ENCODE results near the gene FAM83D. TPM values are rescaled to one million over a fixed set of nuclear protein-coding genes. Genes with fewer than 3 reads are reported as not detected.

FAM83D gene
- total RNA-seq, 4 donors from 2014 or later, result 0.67 to 3.4 (median 0.86) TPM

DNA sequence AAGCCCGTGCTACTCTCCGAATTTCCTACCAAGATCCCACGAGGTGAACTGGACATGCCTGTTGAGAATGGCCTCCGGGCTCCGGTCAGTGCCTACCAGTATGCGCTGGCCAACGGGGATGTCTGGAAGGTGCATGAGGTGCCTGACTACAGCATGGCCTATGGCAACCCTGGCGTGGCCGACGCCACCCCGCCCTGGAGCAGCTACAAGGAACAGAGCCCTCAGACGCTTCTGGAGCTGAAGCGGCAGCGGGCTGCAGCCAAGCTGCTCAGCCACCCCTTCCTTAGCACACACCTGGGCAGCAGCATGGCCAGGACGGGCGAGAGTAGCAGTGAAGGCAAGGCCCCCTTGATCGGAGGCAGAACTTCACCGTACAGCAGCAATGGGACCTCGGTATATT, 8.0 kb upstream of the FAM83D start:
- no peaks in the 10 kb centered on the region for H3K4me1 ChIP-seq
- 90 to 98% methylated on average over 5 to 17 of the region's 19 CpGs for WGBS, 2 donors
- no peaks in the 10 kb centered on the region for H3K27me3 ChIP-seq
- no peaks in the 10 kb centered on the region for H3K36me3 ChIP-seq
- TF ChIP-seq POLR2A (IDR thresholded peaks at IDR 0.05) (no peak), CTCF (IDR thresholded peaks at IDR 0.05) (no peak)
- H3K27ac ChIP-seq, result no peak overlapping the region
- no peak for DNase-seq
- no peak overlapping the region for H3K4me3 ChIP-seq (replicated peaks in 1 of 3)
- intact Hi-C loops (cut with DNase I), result no loop called here
- H3K9me3 ChIP-seq, result no peaks in the 10 kb centered on the region

DNA sequence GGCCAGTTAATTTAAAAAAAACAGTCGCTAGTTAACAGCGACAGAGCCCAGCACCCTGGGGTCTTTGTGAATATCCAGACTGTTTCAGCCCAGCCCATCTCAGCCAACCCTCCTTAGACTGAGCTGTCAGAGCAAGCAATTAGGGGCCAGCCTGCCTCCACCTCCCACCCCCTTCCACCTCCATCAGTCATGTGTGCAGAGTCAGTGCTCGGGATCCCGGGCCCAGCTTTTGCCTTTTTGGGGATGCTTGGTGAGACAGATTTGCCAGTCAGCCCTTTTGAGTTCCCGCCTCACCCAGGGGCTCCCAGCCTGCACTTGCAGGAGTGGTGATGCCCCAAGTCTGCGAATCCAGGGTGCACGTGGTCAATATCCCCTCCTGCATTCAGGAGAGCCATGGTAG, 6.5 kb upstream of the FAM83D start:
- intact Hi-C loops (cut with DNase I), result no loop called here
- H3K9me3 ChIP-seq, result no peaks in the 10 kb centered on the region
- TF ChIP-seq POLR2A (IDR thresholded peaks at IDR 0.05) (no peak), CTCF (IDR thresholded peaks at IDR 0.05) (no peak)
- H3K27me3 ChIP-seq, result no peaks in the 10 kb centered on the region
- no peaks in the 10 kb centered on the region for H3K4me1 ChIP-seq
- 63 to 79% methylated on average over 5 to 7 of the region's 7 CpGs for WGBS, 2 donors
- H3K36me3 ChIP-seq, result no peaks in the 10 kb centered on the region
- no peak for DNase-seq
- H3K27ac ChIP-seq, result no peak overlapping the region
- H3K4me3 ChIP-seq (replicated peaks in 1 of 3), result no peak overlapping the region

- H3K4me1 ChIP-seq, result no peaks in the 10 kb centered on the region
- intact Hi-C loops (cut with DNase I), result no loop called here
- TF ChIP-seq POLR2A (IDR thresholded peaks at IDR 0.05) (no peak), CTCF (IDR thresholded peaks at IDR 0.05) (no peak)
- H3K36me3 ChIP-seq, result no peaks in the 10 kb centered on the region
- H3K9me3 ChIP-seq, result no peaks in the 10 kb centered on the region
- no peak overlapping the region for H3K4me3 ChIP-seq (replicated peaks in 1 of 3)
- 77 to 80% methylated on average over 2 of the region's 3 CpGs for WGBS, 2 donors
- H3K27ac ChIP-seq, result no peak overlapping the region
- no peak for DNase-seq
- H3K27me3 ChIP-seq, result no peaks in the 10 kb centered on the region
Observed at GRCh38 chr20:38920411-38920810, 5.8 kb upstream of the FAM83D start.

- no peaks in the 10 kb centered on the region for H3K9me3 ChIP-seq
- no peak for DNase-seq
- 82 to 89% methylated on average over 9 of the region's 9 CpGs for WGBS, 2 donors
- H3K4me3 ChIP-seq (replicated peaks in 1 of 3), result no peak overlapping the region
- peaks cover 0 to under 1% of the 10 kb centered on the region in 2 donors for H3K4me1 ChIP-seq
- H3K27me3 ChIP-seq, result no peaks in the 10 kb centered on the region
- H3K36me3 ChIP-seq, result no peaks in the 10 kb centered on the region
- no peak overlapping the region for H3K27ac ChIP-seq
- intact Hi-C loops (cut with DNase I), result no loop called here
- TF ChIP-seq POLR2A (IDR thresholded peaks at IDR 0.05) (no peak), CTCF (IDR thresholded peaks at IDR 0.05) (no peak)
Observed at GRCh38 chr20:38920851-38921250, 5.4 kb upstream of the FAM83D start.

DNA sequence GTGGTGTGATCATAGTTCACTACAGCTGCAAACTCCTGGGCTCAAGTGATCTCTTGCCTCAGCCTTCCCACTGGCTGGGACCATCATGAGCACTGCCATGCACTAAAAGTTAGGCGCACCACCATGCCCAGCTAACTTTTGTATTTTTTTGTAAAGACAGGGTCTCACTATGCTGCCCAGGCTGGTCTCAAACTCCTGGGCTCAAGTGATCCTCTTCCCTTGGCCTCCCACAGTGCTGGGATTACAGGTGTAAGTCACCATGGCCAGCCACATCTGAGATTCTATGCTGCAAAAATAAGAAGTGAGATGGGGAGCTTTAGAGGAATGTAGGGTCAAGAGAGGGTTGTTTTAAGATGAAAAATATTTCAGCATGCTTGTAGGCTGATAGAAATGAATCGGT, 1.5 kb upstream of the FAM83D start:
- Histone ChIP-seq H3K9me3 (no peaks in the 10 kb centered on the region), H3K4me3 (replicated peaks in 1 of 3) (no peak overlapping the region), H3K4me1 (peaks cover 7 to 13% of the 10 kb centered on the region in 2 donors), H3K27me3 (no peaks in the 10 kb centered on the region), H3K36me3 (no peaks in the 10 kb centered on the region), H3K27ac (no peak overlapping the region)
- no peak for TF ChIP-seq CTCF (IDR thresholded peaks at IDR 0.05)
- no peak for TF ChIP-seq POLR2A (IDR thresholded peaks at IDR 0.05)
- WGBS, 2 donors, result 92 to 95% methylated on average over 2 of the region's 2 CpGs
- DNase-seq, result no peak
- intact Hi-C loops (cut with DNase I), result loop anchor here (5.0 kb wide), 1 partner anchor 123 kb away; no protein-coding TSS in a partner anchor

Data from thyroid gland (tissue), 4 donors.